Measurements from ENCODE around the gene MED25. TPM values are rescaled to one million over a fixed set of nuclear protein-coding genes. Genes with fewer than 3 reads are reported as not detected.

MED25 gene
- total and polyA plus RNA-seq, 4 experiments from 2014 or later, result 10.7 to 48.8 (median 32.4) TPM

GRCh38 chr19:49824662-49825061 lies 6.6 kb downstream of the MED25 start:
- Mint-ChIP-seq H3K4me3 (no peak overlapping the region), H3K27ac (no peak overlapping the region), H3K36me3 (peaks cover 8 to 33% of the 10 kb centered on the region in 2 donors), H3K9me3 (no peaks in the 10 kb centered on the region), H3K4me1 (peaks cover 8 to 30% (median 12%) of the 10 kb centered on the region in 4 donors), H3K27me3 (no peaks in the 10 kb centered on the region)
- Histone ChIP-seq H3K36me3 (ENCODE audit: insufficient read depth, low read length) (peaks cover 18% of the 10 kb centered on the region), H3K27me3 (ENCODE audit: insufficient read depth, low read length) (no peaks in the 10 kb centered on the region), H3K4me1 (ENCODE audit: insufficient read depth, low read length) (peaks cover 4% of the 10 kb centered on the region), H3K4me3 (ENCODE audit: low read length in 2 of 2) (no peak overlapping the region), H3K27ac (ENCODE audit: low read depth, low read length) (no peak overlapping the region), H3K9me3 (ENCODE audit: control insufficient read depth in 1 of 2, low read length in 2 of 2) (no peaks in the 10 kb centered on the region)
- DNase-seq, result no peak
- CTCF ChIA-PET (ENCODE audit: partially characterized antibody), result no interaction called here
- intact Hi-C loops (cut with micrococcal nuclease), result no loop called here
- POLR2A ChIA-PET (ENCODE audit: partially characterized antibody), result no interaction called here

DNA sequence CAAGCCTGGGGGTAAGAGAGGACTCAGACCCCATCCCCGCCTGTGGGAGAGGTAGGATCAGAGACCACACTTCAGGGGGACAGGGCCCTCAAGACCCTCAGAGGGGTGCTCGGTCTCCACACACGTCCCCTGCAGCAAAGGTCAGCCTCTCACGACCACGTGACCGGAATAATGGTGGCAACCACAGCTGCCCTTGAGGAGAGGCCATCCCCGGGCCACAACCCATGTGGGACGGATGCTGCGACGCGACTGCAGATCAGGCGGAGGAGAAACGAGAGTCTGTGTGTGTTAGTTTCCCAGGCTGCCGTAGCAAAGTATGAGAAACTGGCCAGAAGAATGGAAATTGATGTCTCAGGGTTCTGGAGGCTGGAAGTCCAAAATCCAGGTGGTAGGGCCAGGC lies 8.9 kb downstream of the MED25 start:
- Mint-ChIP-seq H3K27me3 (no peaks in the 10 kb centered on the region), H3K27ac (no peak overlapping the region), H3K9me3 (no peaks in the 10 kb centered on the region), H3K4me3 (no peak overlapping the region), H3K4me1 (peaks cover 0 to 19% (median 7%) of the 10 kb centered on the region in 4 donors), H3K36me3 (peaks cover 8 to 29% of the 10 kb centered on the region in 2 donors)
- H3K4me1 ChIP-seq (ENCODE audit: insufficient read depth, low read length), result no peaks in the 10 kb centered on the region
- no peak for DNase-seq
- H3K9me3 ChIP-seq (ENCODE audit: control insufficient read depth in 1 of 2, low read length in 2 of 2), result no peaks in the 10 kb centered on the region
- ChIA-PET POLR2A (ENCODE audit: partially characterized antibody) (no interaction called here), CTCF (ENCODE audit: partially characterized antibody) (no interaction called here)
- intact Hi-C loops (cut with micrococcal nuclease), result no loop called here
- H3K36me3 ChIP-seq (ENCODE audit: insufficient read depth, low read length), result peaks cover 33% of the 10 kb centered on the region
- H3K27ac ChIP-seq (ENCODE audit: low read depth, low read length), result no peak overlapping the region
- H3K27me3 ChIP-seq (ENCODE audit: insufficient read depth, low read length), result no peaks in the 10 kb centered on the region
- no peak overlapping the region for H3K4me3 ChIP-seq (ENCODE audit: low read length in 2 of 2)

GRCh38 chr19:49829200-49829599 lies 11.1 kb downstream of the MED25 start:
- ChIA-PET POLR2A (ENCODE audit: partially characterized antibody) (interaction anchor here (0.6 kb wide), 1 partner anchor 22 kb away, joined by 3 read pairs; the partner anchor contains the start of gene PTOV1), CTCF (ENCODE audit: partially characterized antibody) (no interaction called here)
- Histone ChIP-seq H3K9me3 (ENCODE audit: control insufficient read depth in 1 of 2, low read length in 2 of 2) (no peaks in the 10 kb centered on the region), H3K4me1 (ENCODE audit: insufficient read depth, low read length) (no peaks in the 10 kb centered on the region), H3K4me3 (ENCODE audit: low read length in 2 of 2) (no peak overlapping the region), H3K27me3 (ENCODE audit: insufficient read depth, low read length) (no peaks in the 10 kb centered on the region), H3K36me3 (ENCODE audit: insufficient read depth, low read length) (peaks cover 36% of the 10 kb centered on the region), H3K27ac (ENCODE audit: low read depth, low read length) (no peak overlapping the region)
- H3K36me3 Mint-ChIP-seq, result peaks cover 16 to 36% of the 10 kb centered on the region in 2 donors
- H3K4me1 Mint-ChIP-seq, result peaks cover 0 to 11% (median 4%) of the 10 kb centered on the region in 4 donors
- DNase-seq, result no peak
- H3K27ac Mint-ChIP-seq, result no peak overlapping the region
- intact Hi-C loops (cut with micrococcal nuclease), result no loop called here
- no peak overlapping the region for H3K4me3 Mint-ChIP-seq
- no peaks in the 10 kb centered on the region for H3K27me3 Mint-ChIP-seq
- peaks cover 0 to 2% (median 0%) of the 10 kb centered on the region in 8 donors for H3K9me3 Mint-ChIP-seq

DNA sequence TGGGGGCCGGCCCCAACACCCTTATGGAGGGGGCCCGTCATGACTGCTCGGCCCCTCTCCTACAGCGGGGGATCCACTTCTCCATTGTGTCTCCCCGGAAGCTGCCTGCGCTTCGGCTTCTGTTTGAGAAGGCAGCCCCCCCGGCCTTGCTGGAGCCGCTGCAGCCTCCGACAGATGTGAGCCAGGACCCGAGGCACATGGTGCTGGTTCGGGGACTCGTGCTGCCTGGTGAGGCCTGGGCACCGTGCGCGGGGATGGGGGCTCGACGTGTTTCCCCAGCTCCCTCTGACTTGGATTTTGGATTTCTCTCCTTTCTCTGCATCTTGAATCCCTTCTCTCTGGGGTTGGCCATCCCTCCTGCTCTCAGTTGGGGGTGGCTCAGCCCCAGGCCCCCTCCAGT lies 11.6 kb downstream of the MED25 start:
- peaks cover 0 to 11% (median 4%) of the 10 kb centered on the region in 4 donors for H3K4me1 Mint-ChIP-seq
- no peaks in the 10 kb centered on the region for H3K9me3 ChIP-seq (ENCODE audit: control insufficient read depth in 1 of 2, low read length in 2 of 2)
- no peaks in the 10 kb centered on the region for H3K27me3 Mint-ChIP-seq
- intact Hi-C loops (cut with micrococcal nuclease), result no loop called here
- peaks cover 36% of the 10 kb centered on the region for H3K36me3 ChIP-seq (ENCODE audit: insufficient read depth, low read length)
- DNase-seq, result no peak
- ChIA-PET POLR2A (ENCODE audit: partially characterized antibody) (interaction anchor here (0.6 kb wide), 1 partner anchor 21 kb away, joined by 3 read pairs; the partner anchor contains the start of gene PTOV1), CTCF (ENCODE audit: partially characterized antibody) (no interaction called here)
- no peak overlapping the region for H3K27ac ChIP-seq (ENCODE audit: low read depth, low read length)
- no peak overlapping the region for H3K4me3 Mint-ChIP-seq
- H3K27me3 ChIP-seq (ENCODE audit: insufficient read depth, low read length), result no peaks in the 10 kb centered on the region
- no peak overlapping the region for H3K27ac Mint-ChIP-seq
- H3K4me1 ChIP-seq (ENCODE audit: insufficient read depth, low read length), result no peaks in the 10 kb centered on the region
- H3K36me3 Mint-ChIP-seq, result peaks cover 18 to 40% of the 10 kb centered on the region in 2 donors
- H3K4me3 ChIP-seq (ENCODE audit: low read length in 2 of 2), result no peak overlapping the region
- peaks cover 0 to 2% (median 0%) of the 10 kb centered on the region in 8 donors for H3K9me3 Mint-ChIP-seq

DNA sequence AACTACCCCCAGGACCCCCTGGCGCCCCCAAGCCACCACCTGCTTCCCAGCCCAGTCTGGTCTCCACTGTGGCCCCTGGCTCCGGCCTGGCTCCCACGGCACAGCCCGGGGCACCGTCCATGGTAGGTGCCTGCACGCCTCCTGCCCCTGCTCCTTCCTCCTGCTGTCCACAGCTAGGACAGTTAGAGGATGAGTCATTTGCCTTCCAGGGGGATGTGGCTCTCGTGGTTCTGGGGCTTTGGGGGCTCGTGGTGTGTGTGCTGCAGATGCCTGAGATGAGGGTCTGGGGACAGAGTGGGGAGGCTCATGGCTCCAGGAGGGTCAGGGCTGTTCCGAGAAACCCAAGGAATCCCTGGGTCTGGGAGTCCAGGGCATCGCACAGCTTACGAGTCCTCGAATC lies 12.7 kb downstream of the MED25 start:
- POLR2A ChIA-PET (ENCODE audit: partially characterized antibody), result no interaction called here
- CTCF ChIA-PET (ENCODE audit: partially characterized antibody), result no interaction called here
- H3K27me3 ChIP-seq (ENCODE audit: insufficient read depth, low read length), result no peaks in the 10 kb centered on the region
- peaks cover 40% of the 10 kb centered on the region for H3K36me3 ChIP-seq (ENCODE audit: insufficient read depth, low read length)
- H3K27me3 Mint-ChIP-seq, result no peaks in the 10 kb centered on the region
- H3K4me3 Mint-ChIP-seq, result no peak overlapping the region
- intact Hi-C loops (cut with micrococcal nuclease), result no loop called here
- peaks cover 0 to 2% (median 0%) of the 10 kb centered on the region in 8 donors for H3K9me3 Mint-ChIP-seq
- H3K4me1 ChIP-seq (ENCODE audit: insufficient read depth, low read length), result no peaks in the 10 kb centered on the region
- H3K4me3 ChIP-seq (ENCODE audit: low read length in 2 of 2), result no peak overlapping the region
- no peak overlapping the region for H3K27ac Mint-ChIP-seq
- no peaks in the 10 kb centered on the region for H3K9me3 ChIP-seq (ENCODE audit: control insufficient read depth in 1 of 2, low read length in 2 of 2)
- peaks cover 21 to 42% of the 10 kb centered on the region in 2 donors for H3K36me3 Mint-ChIP-seq
- H3K27ac ChIP-seq (ENCODE audit: low read depth, low read length), result no peak overlapping the region
- H3K4me1 Mint-ChIP-seq, result peaks cover 0 to 11% (median 4%) of the 10 kb centered on the region in 4 donors
- DNase-seq, result no peak

DNA sequence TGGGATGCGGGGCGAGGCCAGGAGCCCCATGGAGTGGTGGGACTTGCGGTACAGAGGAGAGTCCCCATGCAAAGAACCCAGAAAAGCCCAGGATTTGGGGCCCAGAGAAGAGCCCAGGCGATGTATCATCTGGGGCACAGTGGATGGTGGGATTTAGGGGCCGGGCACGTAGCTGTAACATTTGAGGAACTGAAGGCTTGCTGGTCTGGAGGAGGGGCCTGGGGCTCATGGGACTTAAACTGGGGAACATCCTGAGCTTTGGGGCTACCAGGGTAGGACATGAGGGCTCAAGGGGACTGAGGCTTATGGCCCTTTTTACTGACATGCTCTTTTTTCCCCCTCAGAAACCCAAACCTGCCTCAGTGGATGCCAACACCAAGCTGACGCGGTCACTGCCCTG lies 13.5 kb downstream of the MED25 start:
- Histone ChIP-seq H3K4me3 (ENCODE audit: low read length in 2 of 2) (no peak overlapping the region), H3K27me3 (ENCODE audit: insufficient read depth, low read length) (no peaks in the 10 kb centered on the region), H3K9me3 (ENCODE audit: control insufficient read depth in 1 of 2, low read length in 2 of 2) (no peaks in the 10 kb centered on the region), H3K36me3 (ENCODE audit: insufficient read depth, low read length) (peaks cover 45% of the 10 kb centered on the region), H3K27ac (ENCODE audit: low read depth, low read length) (no peak overlapping the region), H3K4me1 (ENCODE audit: insufficient read depth, low read length) (no peaks in the 10 kb centered on the region)
- Mint-ChIP-seq H3K9me3 (peaks cover 0 to 2% (median 0%) of the 10 kb centered on the region in 8 donors), H3K4me3 (no peak overlapping the region), H3K27ac (peak overlapping the region in 3 of 7 donors; percentile 8 to 19 (median 10)), H3K36me3 (peaks cover 21 to 38% of the 10 kb centered on the region in 2 donors), H3K27me3 (no peaks in the 10 kb centered on the region), H3K4me1 (peaks cover 0 to 6% (median 3%) of the 10 kb centered on the region in 4 donors)
- ChIA-PET POLR2A (ENCODE audit: partially characterized antibody) (no interaction called here), CTCF (ENCODE audit: partially characterized antibody) (no interaction called here)
- DNase-seq, result no peak
- intact Hi-C loops (cut with micrococcal nuclease), result no loop called here

DNA sequence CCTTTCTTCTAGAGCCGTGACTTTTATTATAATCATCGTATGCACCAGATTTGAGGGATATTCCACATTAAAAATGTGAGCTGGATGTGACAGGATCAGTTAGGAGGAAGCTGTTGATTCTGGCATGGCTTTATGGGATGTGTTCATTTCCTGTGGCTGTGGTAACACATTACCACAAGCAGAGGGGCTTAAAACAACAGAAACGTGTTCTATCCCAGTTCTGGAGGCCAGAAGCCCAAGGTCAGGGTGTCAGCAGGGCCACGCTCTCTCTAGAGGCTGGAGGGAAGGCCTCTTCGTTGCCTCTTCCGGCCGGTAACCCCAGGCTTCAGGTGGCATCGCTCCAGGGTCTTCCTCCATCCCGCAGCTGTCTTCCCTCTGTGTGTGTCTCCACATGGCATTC lies 14.5 kb downstream of the MED25 start:
- H3K36me3 Mint-ChIP-seq, result peaks cover 25 to 38% of the 10 kb centered on the region in 2 donors
- CTCF ChIA-PET (ENCODE audit: partially characterized antibody), result no interaction called here
- intact Hi-C loops (cut with micrococcal nuclease), result no loop called here
- POLR2A ChIA-PET (ENCODE audit: partially characterized antibody), result interaction anchor here (1.2 kb wide), 1 partner anchor 18 kb away, joined by 4 read pairs; the partner anchor contains the start of gene PTOV1
- H3K4me3 Mint-ChIP-seq, result no peak overlapping the region
- H3K9me3 ChIP-seq (ENCODE audit: control insufficient read depth in 1 of 2, low read length in 2 of 2), result no peaks in the 10 kb centered on the region
- H3K27me3 ChIP-seq (ENCODE audit: insufficient read depth, low read length), result no peaks in the 10 kb centered on the region
- DNase-seq, result no peak
- peaks cover 0 to 2% (median 0%) of the 10 kb centered on the region in 8 donors for H3K9me3 Mint-ChIP-seq
- no peaks in the 10 kb centered on the region for H3K4me1 ChIP-seq (ENCODE audit: insufficient read depth, low read length)
- H3K4me1 Mint-ChIP-seq, result peaks cover 0 to under 1% (median 0%) of the 10 kb centered on the region in 4 donors
- no peak overlapping the region for H3K27ac ChIP-seq (ENCODE audit: low read depth, low read length)
- no peaks in the 10 kb centered on the region for H3K27me3 Mint-ChIP-seq
- peaks cover 52% of the 10 kb centered on the region for H3K36me3 ChIP-seq (ENCODE audit: insufficient read depth, low read length)
- peak overlapping the region in 2 of 7 donors; percentile 68 to 83 for H3K27ac Mint-ChIP-seq
- no peak overlapping the region for H3K4me3 ChIP-seq (ENCODE audit: low read length in 2 of 2)

Measured in CD4-positive, alpha-beta memory T cell (primary cell).